Measurements from ENCODE around the gene FDX2.
A peak's percentile ranks its signal among the peaks of the same experiment; 100 is the strongest.
"Not testable (repeated sequence)": the region's sequence is repeated elsewhere in the genome, so short reads cannot be mapped to it uniquely, and the experiment has no call there.

Gene FDX2

GRCh38 chr19:10315335-10316214, at the start of gene FDX2:
TSS of gene FDX2 (minus strand) at chr19:10316015. CDS start at chr19:10315996, 19 bp downstream.
- DNase-seq (ENCODE audit: low read depth in 2 of 2): peak; percentile 94 to 95

DNA sequence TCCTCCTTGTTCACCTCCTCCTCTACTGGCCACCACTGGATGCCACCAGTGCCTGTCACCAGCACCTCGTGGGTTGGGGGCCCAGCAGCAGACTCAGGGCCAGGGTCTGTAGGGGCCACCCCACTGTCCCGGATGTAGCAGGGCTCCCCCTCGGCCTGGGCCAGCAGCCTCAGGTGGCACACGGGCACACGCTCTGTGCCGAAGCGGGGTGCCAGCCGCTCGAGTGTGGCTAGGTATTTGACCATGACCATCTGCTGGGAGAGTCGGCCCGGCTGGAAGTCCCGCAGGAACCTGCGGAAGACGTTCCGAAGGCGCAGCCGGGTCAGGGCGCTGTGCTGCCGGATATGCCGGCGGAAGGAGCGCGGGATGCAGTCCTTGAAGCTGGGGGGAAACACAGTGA, 49.7 kb upstream of the FDX2 start:
- no peak for DNase-seq (ENCODE audit: low read depth in 2 of 2)

DNA sequence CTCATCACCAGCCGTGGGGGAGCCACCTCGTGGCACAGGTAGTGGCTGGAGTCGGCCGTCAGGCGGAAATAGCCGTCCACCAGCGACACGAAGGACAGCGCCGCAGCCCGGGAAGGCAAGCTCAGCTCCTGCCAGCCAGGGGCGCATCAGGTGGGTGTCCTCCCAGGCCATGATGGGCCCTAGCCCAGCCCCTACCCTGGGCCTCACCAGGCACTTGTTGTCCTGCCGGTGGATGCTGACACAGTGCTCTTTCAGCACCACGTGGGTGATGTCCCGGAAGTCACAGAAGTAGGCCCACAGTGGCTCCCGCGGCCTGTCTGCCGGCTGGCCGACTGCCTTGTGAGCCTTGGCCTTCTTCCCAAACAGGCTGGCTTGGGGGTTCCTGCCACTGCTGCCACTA, 48.8 kb upstream of the FDX2 start:
- no peak for DNase-seq (ENCODE audit: low read depth in 2 of 2)

DNA sequence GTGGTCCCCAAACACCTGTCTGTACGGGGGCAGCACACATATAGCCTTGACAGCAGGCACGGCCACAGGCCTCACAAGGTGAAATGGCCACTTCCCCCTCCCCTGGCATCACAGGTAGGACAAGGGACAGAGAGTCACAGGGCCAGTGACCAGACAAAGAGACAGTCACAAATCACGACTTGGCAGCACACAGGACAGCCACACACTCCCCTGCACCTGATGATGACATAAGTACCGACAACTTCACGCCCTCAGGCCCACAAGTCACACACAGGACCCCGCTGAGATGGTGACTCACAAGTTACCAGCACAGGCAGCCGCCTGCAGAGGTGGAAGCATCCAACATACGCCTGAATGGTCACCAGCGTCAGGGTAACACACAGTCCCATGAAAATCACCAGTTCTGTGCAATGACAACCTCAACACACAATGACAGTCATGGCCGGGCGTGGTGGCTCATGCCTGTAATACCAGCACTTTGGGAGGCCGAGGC, 48.0 kb upstream of the FDX2 start:
- DNase-seq (ENCODE audit: low read depth in 2 of 2): no peak

DNA sequence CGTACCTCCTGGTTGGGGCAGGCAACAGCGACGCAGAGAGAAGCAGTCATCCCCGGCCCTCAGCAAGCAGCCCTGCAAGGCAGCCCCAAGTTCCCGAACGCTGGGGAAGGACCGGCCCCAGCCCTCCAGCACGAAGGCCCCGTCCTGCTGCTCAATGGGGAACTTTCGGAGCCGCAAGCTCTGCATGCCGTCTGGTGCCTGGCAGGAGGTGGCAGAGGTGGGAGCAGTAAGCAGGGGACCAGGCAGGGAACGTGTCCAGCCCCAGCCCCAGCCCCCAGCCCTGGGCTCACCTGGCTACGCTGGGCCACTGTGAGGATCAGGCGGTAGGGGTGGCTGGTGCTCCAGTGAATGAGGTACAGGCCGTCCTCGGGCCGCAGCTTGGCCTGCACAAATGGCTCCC, 46.4 kb upstream of the FDX2 start:
- no peak for DNase-seq (ENCODE audit: low read depth in 2 of 2)

DNA sequence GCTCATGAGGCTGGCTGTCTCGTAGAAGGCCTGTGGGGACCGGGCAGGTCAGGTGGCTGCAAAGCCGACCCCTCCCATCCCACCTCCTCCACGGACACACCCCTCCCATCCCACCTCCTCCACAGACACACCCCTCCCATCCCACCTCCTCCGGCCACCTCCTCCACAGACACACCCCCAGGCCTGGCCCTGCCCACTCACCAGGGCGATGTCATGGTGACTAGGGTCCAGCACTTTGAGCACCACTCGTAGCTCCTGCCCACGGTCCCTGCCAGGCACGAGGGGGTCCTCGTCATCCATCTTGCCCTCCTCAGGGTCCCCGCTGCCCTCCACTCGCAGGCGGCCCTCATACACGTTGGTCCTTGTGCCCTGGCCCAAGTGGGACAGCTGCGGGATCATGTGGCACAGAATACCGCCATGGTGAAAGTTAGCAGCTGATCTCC, 45.8 kb upstream of the FDX2 start:
- DNase-seq (ENCODE audit: low read depth in 2 of 2): no peak

DNA sequence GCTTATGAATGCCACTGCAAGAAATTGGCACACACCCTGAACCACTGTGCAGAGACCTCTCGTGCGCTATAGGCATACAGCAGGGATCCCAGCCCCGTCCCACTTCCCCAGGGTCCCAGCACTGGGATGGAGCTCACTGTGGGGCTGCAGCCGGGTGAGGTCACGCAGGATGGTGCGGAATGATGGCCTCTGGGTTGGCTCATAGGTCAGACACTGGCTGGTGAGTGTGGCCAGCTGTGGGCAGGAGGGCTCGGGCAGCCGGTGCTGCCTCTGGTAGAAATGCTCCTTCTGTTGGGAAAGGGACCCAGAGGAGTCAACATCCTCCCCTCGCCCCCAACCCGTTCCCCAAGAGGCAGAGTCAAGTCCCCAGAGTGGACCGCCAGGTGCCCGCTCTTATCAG, 40.6 kb upstream of the FDX2 start:
- DNase-seq (ENCODE audit: low read depth in 2 of 2): no peak

- DNase-seq (ENCODE audit: low read depth in 2 of 2): peak in 1 of 2 donors; percentile 37
Observed at GRCh38 chr19:10353793-10354391, 38.1 kb upstream of the FDX2 start.

DNA sequence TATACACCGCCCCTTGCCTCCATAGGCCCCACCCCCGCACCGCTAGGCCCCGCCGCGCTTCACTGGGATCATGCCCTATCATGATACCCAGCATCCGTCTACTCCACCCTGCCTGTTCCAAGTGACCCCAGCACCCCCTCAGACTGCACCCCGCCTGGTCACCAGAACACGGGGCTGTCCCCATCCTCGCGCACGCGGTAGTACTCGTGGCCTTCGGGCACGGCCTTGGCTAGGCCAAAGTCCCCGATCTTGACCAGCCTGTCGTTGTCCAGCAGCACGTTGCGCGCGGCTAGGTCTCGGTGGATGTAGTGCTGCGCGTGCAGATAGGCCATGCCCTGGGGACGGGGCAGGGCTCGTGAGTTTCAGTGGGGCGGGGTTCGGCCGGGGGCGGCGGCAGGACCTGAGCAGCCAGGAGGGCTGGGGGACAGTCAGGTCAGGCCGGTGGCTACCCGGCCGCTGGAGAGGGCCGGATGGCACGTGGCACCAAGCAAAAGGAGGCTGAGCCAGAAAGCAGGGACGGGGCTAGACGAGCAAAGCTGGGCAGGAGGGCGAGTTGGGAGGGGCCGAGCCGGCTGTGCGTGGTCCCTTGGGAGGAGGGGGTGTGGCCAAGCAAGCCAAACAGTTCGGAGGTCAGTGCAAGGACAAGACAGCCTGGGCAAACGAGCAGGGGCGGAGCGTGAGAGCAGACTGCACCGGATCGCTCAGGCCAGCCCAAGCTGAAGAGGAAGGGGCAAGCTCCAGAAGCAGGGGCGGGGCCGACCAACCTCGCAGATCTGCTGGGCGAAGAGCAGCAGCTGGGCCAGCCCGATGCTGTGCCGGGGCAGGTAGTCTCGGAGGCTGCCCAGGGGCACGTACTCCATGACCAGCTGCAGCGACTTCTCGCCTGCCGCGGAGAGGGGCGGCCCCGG, 37.2 kb upstream of the FDX2 start:
- no peak for DNase-seq (ENCODE audit: low read depth in 2 of 2)

GRCh38 chr19:10346509-10346908, 30.7 kb upstream of the FDX2 start:
- DNase-seq (ENCODE audit: low read depth in 2 of 2): no peak

DNA sequence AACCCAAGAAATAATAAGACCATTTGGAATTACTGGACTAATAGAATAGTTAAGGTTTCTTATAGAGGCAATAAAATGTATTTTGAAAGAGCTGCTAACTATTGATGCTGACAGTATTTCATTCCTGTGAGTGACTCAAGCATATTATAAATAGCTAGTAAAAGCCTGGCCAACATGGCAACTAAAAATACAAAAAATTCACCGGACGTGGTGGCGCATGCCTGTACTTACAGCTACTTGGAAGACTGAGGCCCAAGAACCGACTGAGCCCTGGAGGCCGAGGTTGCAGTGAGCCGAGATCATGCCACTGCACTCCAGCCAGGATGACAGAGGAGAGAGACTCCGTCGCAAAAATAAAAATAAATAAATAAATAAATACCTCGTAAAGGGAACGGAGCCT, 29.0 kb upstream of the FDX2 start:
- no peak for DNase-seq (ENCODE audit: low read depth in 2 of 2)

DNA sequence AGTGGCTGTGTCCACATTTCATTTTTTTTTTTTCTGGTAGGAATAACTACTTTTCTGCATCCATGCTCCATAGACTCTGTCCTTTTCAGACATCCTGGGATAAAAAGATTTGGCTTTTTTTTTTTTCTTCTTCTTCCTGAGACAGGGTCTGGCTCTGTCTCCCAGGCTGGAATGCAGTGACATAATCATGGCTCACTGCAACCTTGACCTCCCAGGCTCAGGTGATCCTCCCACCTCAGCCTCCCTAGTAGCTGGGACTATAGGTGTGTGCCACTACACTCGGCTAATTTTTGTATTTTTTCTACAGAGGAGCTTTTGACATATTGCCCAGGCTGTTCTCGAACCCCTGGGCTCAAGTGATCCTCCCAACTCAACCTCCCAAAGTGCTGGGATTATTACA, 27.7 kb upstream of the FDX2 start:
- DNase-seq (ENCODE audit: low read depth in 2 of 2): no peak

- DNase-seq (ENCODE audit: low read depth in 2 of 2): no peak
Observed at GRCh38 chr19:10339977-10340376, 24.2 kb upstream of the FDX2 start.

GRCh38 chr19:10339380-10339960, 23.7 kb upstream of the FDX2 start, which contains the start of gene ICAM3:
TSS of gene ICAM3 (minus strand) at chr19:10339624. CDS start at chr19:10339614, 10 bp downstream.
- peak; percentile 33 to 57 for DNase-seq (ENCODE audit: low read depth in 2 of 2)

DNA sequence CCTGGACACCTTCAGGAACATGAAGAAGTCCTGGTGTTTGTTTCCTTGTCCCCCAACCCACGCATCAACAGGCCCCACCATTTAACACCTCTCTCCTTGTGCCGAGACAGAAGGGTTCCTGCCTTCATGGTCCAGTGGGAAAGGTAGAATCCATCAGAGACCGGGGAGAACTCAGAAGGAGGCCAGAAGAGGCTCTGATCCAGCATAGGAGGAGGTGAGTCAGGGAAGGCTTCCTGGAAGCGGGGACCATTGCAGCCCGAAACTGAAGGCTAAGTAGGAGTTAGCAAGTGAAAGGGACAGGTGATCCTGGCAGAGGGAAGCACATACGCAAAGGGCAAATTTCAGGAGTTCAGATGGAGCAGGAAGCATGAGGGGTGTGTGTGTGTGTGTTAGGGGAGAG, 23.1 kb upstream of the FDX2 start:
- DNase-seq (ENCODE audit: low read depth in 2 of 2): no peak

DNA sequence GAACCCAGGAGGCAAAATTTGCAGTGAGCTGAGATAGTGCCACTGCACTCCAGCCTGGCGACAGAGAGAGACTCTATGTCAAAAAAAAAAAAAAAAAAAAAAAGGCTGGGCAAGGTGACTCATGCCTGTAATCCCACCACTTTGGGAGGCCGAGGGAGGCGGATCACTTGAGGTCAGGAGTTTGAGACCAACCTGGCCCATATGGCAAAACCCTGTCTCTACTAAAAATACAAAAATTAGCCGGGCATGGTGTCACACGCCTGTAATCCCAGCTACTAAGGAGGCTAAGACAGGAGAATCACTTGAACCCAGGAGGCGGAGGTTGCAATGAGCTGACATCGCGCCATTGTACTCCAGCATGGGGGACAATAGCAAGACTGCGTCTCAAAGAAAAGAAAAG, 20.9 kb upstream of the FDX2 start:
- not testable (repeated sequence) for DNase-seq (ENCODE audit: low read depth in 2 of 2)

GRCh38 chr19:10335352-10335985, 19.7 kb upstream of the FDX2 start:
- no peak for DNase-seq (ENCODE audit: low read depth in 2 of 2)

GRCh38 chr19:10334588-10335351, 19.0 kb upstream of the FDX2 start:
- DNase-seq (ENCODE audit: low read depth in 2 of 2): peak in 1 of 2 donors; percentile 35

DNA sequence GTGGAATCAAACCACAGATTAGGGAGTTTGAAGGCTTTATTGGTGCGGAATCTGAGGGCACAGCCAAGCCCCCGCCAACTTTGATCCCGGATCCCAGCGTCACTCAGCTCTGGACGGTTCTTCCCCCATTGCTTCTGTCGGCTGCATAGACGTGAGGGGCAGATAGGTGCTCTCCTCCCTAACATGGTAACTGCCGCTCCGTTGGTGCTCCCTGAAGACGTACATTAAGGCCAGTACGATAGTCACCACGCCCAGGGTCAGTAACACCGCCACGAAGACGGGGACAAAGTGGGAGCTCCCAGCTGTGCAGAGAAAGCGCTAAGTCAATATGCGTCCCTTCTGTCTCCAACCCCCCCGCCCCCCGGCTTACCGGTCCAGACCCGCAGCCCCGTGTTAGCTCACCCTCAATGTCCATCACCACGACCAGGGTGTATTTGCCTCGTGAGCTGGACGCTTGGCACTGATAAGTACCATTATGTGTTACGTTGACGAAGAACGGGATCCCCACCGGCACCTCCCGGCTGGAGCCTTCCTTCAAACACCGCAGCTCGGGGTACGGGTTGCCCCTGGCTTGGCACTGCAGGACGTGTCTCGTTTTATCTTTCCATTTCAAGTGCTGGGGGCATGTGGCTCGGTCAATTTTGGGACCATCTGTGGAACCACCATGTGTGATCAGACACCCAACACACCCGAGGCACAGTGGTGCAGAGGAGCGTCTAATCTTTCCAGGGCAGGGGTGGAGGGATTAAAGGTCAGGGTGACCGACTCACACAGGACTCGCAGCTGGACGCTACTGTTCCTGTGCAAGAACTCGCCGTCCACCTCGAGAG, 18.2 kb upstream of the FDX2 start:
- DNase-seq (ENCODE audit: low read depth in 2 of 2): no peak

Measured in stimulated activated CD4-positive, alpha-beta T cell treated with anti-CD3 and anti-CD28 coated beads, Interleukin-1b, Interleukin-23, amount 100 ng/mL, for 4 hours (primary cell).